GM12872 (cell line): Measurements from ENCODE around the gene CISTR.

ENCODE experiments used
- CTCF ChIP-seq: IDR thresholded peaks from 3 replicates; pipeline ENCODE4 v1.5.1; 2011; ENCODE audit warnings: low read depth, mild to moderate bottlenecking, low read length, moderate library complexity; ENCODE audit not compliant: insufficient read depth

The CISTR gene

GRCh38 chr12:53776872-53777271 is 25.1 kb upstream of the CISTR start:
- TF ChIP-seq CTCF = no peak

GRCh38 chr12:53775478-53776145 is 23.8 kb upstream of the CISTR start:
- TF ChIP-seq CTCF = no peak

- TF ChIP-seq CTCF = no peak
Measured at GRCh38 chr12:53770281-53770680, 18.5 kb upstream of the CISTR start.

GRCh38 chr12:53768976-53769375 is 17.2 kb upstream of the CISTR start:
- TF ChIP-seq CTCF = no peak

GRCh38 chr12:53766881-53767280 is 15.1 kb upstream of the CISTR start:
- no peak for TF ChIP-seq CTCF

- no peak for TF ChIP-seq CTCF
Measured at GRCh38 chr12:53765891-53766290, 14.1 kb upstream of the CISTR start.

- no peak for TF ChIP-seq CTCF
Measured at GRCh38 chr12:53764615-53765014, 12.8 kb upstream of the CISTR start.
